ENCODE data around the gene SHC3. TPM values are rescaled to one million over a fixed set of nuclear protein-coding genes. Genes with fewer than 3 reads are reported as not detected.

Gene SHC3
- total and polyA plus RNA-seq, 2 experiments from 2014 or later, result 1.3 to 2.9 TPM

GRCh38 chr9:89022001-89022759 is 156.4 kb downstream of the SHC3 start:
- Mint-ChIP-seq H3K4me3 (no peak overlapping the region; the same call in 2 of the 3 replicates), H3K4me1 (peaks cover 17% of the 10 kb centered on the region), H3K36me3 (ENCODE audit: low read depth) (peaks cover 15% of the 10 kb centered on the region), H3K27me3 (ENCODE audit: insufficient read depth, low read depth, poor library complexity) (peaks cover 10% of the 10 kb centered on the region), H3K9me3 (peaks cover 9% of the 10 kb centered on the region), H3K27ac (no peak overlapping the region)
- no peak overlapping the region for H3K27ac ChIP-seq (ENCODE audit: low read depth)
- no peaks in the 10 kb centered on the region for H3K27me3 ChIP-seq (ENCODE audit: insufficient read depth)
- TF ChIP-seq ZNF462 (CRISPR knock-in tag; IDR thresholded peaks at IDR 0.05), result no peak
- TF ChIP-seq REST (IDR thresholded peaks at IDR 0.05; ENCODE audit: unreplicated experiment), result no peak
- TF ChIP-seq EZH2phosphoT487 (IDR thresholded peaks at IDR 0.05; ENCODE audit: unreplicated experiment), result no peak
- no peak for TF ChIP-seq ZNF114 (CRISPR knock-in tag; IDR thresholded peaks at IDR 0.05)
- no peak for TF ChIP-seq EZH2 (IDR thresholded peaks at IDR 0.05; ENCODE audit: low read depth, unreplicated experiment)
- TF ChIP-seq NANOG (IDR thresholded peaks at IDR 0.05; ENCODE audit: borderline replicate concordance), result no peak
- TF ChIP-seq CREB1 (CRISPR knock-in tag; IDR thresholded peaks at IDR 0.05; ENCODE audit: low read depth), result no peak
- no peak for TF ChIP-seq STAT1 (IDR thresholded peaks at IDR 0.05; ENCODE audit: unreplicated experiment)
- TF ChIP-seq ETS1 (IDR thresholded peaks at IDR 0.05), result no peak
- no peak for TF ChIP-seq JUNB (IDR thresholded peaks at IDR 0.05; ENCODE audit: unreplicated experiment)
- no peak for TF ChIP-seq POLR2AphosphoS5 (IDR thresholded peaks at IDR 0.05; ENCODE audit: low read depth)
- peak overlapping the region; percentile 57 for H3K4me2 ChIP-seq
- DNase-seq (ENCODE audit: low spot score) (peak; percentile 23), ATAC-seq (peak; percentile 42)
- peaks cover 5% of the 10 kb centered on the region; the same call in 1 of the 2 replicates for H3K9me2 ChIP-seq (ENCODE audit: insufficient read depth)
- 0 out of 2 replicates have a peak overlapping the region, but pooled peaks have one; percentile 43 for H2AFZ ChIP-seq
- 0 out of 2 replicates have a peak, but pooled peaks cover 6% of the 10 kb centered on the region for H3K4me1 ChIP-seq (ENCODE audit: insufficient read depth)
- no peaks in the 10 kb centered on the region for H4K20me1 ChIP-seq (replicated peaks; ENCODE audit: insufficient read depth)
- H3K36me3 ChIP-seq (ENCODE audit: insufficient read depth), result no peaks in the 10 kb centered on the region
- H3K79me2 ChIP-seq (replicated peaks; ENCODE audit: insufficient read depth), result no peaks in the 10 kb centered on the region
- H3K4me3 ChIP-seq, result no peak overlapping the region
- H3F3A ChIP-seq (replicated peaks; ENCODE audit: low read depth), result no peaks in the 10 kb centered on the region

Measured in GM23338 (cell line).